SU-DHL-6 (cell line): Measurements from ENCODE around the gene APC2.

ENCODE experiments used
- H2AFZ ChIP-seq: fragments of 200-600 bp; sonication (generic); 2 replicates; pipeline ENCODE4 v1.6.1; 2014; ENCODE audit warnings: low read depth, mild to moderate bottlenecking, moderate library complexity, mixed read lengths, antibody characterized with exemption, low read length; ENCODE audit not compliant: severe bottlenecking
- H3F3A ChIP-seq: fragments of 200-600 bp; shearing (Covaris generic); 2 replicates; pipeline ENCODE4 v1.6.0; 2016; ENCODE audit warnings: antibody characterized with exemption, mild to moderate bottlenecking; ENCODE audit not compliant: insufficient read depth
- H3K27ac ChIP-seq: fragments of 200-600 bp; sonication (generic); 2 replicates; pipeline ENCODE4 v1.5.1; 2016; ENCODE audit warnings: low read depth, mild to moderate bottlenecking, low read length, moderate library complexity, mixed read lengths
- H3K27me3 ChIP-seq: fragments of 200-600 bp; sonication (generic), shearing (Covaris generic); 2 replicates; pipeline ENCODE4 v1.6.0; 2014; ENCODE audit warnings: mild to moderate bottlenecking, low read length
- H3K36me3 ChIP-seq: fragments of 200-600 bp; sonication (generic); 2 replicates; pipeline ENCODE4 v1.6.1; 2014; ENCODE audit warnings: mild to moderate bottlenecking, low read length, mixed read lengths
- H3K4me2 ChIP-seq: fragments of 300-600, 200-600 bp; shearing (Covaris generic), sonication (generic); 2 replicates; pipeline ENCODE4 v1.6.0; 2014; ENCODE audit warnings: low read length, low read depth, mild to moderate bottlenecking; ENCODE audit not compliant: poor library complexity, severe bottlenecking
- H3K4me3 ChIP-seq: fragments of 200-600 bp; sonication (generic); 2 replicates; pipeline ENCODE4 v1.5.1; 2014; ENCODE audit warnings: antibody characterized with exemption, low read length, mild to moderate bottlenecking, mixed read lengths; ENCODE audit not compliant: insufficient read depth, poor library complexity, severe bottlenecking
- H3K79me2 ChIP-seq: fragments of 200-600 bp; sonication (generic); 2 replicates; pipeline ENCODE4 v1.6.1; 2014; ENCODE audit warnings: mild to moderate bottlenecking, low read length, moderate library complexity; ENCODE audit not compliant: insufficient read depth
- H3K9ac ChIP-seq: fragments of 200-600 bp; sonication (generic); 2 replicates; pipeline ENCODE4 v1.7.0; 2014; ENCODE audit warnings: mild to moderate bottlenecking, low read length
- H3K9me2 ChIP-seq: fragments of 200-600 bp; sonication (generic); replicated peaks from 2 replicates; pipeline ENCODE4 v1.6.1; 2014; ENCODE audit warnings: low read length; ENCODE audit not compliant: insufficient read depth
- H3K9me3 ChIP-seq: fragments of 200-600 bp; sonication (generic); 2 replicates; pipeline ENCODE4 v1.6.1; 2014; ENCODE audit warnings: low read length, mixed read lengths; ENCODE audit not compliant: insufficient read depth
- H4K20me1 ChIP-seq: fragments of 200-600 bp; sonication (generic); 2 replicates; pipeline ENCODE4 v1.6.1; 2014; ENCODE audit warnings: low read depth, mild to moderate bottlenecking, antibody characterized with exemption, low read length, moderate library complexity, mixed read lengths
- EZH2phosphoT487 ChIP-seq: fragments of 200-600 bp; sonication (generic), shearing (Covaris generic); conservative IDR thresholded peaks from 2 replicates; pipeline ENCODE4 v1.6.1; 2018; ENCODE audit warnings: mild to moderate bottlenecking, antibody characterized with exemption, low read length, moderate library complexity, mixed read lengths
- TF ChIP-seq, protein P1 (sequence below): fragments of 200-600 bp; sonication (generic); IDR thresholded peaks from one replicate; pipeline ENCODE4 v1.5.1; 2017; ENCODE audit warnings: antibody characterized with exemption, mild to moderate bottlenecking, low read length, moderate library complexity; ENCODE audit not compliant: insufficient read depth, poor library complexity, severe bottlenecking

Gene APC2, protein sequence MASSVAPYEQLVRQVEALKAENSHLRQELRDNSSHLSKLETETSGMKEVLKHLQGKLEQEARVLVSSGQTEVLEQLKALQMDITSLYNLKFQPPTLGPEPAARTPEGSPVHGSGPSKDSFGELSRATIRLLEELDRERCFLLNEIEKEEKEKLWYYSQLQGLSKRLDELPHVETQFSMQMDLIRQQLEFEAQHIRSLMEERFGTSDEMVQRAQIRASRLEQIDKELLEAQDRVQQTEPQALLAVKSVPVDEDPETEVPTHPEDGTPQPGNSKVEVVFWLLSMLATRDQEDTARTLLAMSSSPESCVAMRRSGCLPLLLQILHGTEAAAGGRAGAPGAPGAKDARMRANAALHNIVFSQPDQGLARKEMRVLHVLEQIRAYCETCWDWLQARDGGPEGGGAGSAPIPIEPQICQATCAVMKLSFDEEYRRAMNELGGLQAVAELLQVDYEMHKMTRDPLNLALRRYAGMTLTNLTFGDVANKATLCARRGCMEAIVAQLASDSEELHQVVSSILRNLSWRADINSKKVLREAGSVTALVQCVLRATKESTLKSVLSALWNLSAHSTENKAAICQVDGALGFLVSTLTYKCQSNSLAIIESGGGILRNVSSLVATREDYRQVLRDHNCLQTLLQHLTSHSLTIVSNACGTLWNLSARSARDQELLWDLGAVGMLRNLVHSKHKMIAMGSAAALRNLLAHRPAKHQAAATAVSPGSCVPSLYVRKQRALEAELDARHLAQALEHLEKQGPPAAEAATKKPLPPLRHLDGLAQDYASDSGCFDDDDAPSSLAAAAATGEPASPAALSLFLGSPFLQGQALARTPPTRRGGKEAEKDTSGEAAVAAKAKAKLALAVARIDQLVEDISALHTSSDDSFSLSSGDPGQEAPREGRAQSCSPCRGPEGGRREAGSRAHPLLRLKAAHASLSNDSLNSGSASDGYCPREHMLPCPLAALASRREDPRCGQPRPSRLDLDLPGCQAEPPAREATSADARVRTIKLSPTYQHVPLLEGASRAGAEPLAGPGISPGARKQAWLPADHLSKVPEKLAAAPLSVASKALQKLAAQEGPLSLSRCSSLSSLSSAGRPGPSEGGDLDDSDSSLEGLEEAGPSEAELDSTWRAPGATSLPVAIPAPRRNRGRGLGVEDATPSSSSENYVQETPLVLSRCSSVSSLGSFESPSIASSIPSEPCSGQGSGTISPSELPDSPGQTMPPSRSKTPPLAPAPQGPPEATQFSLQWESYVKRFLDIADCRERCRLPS (N-terminal part only)

DNA sequence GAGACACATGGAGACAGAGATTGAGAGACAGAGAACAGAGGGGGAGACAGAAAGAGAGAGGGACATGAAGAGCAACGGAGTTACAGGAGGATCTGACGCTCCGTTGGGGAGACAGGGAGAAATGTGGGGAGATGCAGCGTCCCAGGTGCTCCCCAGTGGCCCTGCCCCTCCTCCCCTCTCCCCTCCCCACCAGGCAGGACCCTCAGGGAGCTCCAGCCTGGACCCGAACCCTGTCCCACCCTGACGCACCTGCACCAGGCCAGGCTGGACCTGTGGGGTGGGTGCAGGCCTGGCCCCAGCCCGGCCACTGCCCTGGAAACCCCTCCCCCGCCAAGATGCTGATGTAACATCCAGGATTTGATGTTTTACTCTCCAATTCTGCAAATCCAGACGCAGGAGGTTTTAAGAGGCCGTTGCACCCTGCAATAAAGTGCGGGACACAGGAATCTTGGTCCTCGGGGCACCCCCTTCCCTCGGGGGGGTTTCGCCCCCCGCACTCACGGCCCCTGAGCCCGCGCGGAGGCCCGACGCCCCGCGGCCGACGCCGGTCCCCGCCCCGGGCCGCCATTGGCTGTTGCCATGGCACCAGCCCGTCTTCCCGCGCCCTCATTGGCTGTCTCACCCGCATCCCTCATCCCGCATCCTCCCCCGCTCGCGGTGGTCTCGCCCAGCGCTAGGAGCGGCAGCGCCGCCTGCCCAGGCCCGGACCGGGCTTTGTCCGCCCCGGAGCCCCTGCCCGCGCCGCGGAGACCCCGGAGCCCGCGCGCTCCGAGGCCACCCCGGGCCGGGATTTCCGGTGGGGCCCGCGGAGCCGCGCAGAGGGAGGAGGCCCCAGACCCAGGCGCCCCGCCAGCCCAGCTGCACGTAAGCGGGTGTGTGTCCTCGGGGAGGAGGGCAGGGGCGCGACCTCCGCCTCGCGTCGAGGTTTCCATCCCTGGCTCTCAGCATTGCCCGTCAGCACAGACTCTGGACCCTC, at the start of gene APC2:
TSS of gene APC2 (plus strand) at position 655 of the 976 bp plus-strand sequence. CDS start 2,881 bp downstream, outside the sequence.
- TF ChIP-seq, protein P1, sequence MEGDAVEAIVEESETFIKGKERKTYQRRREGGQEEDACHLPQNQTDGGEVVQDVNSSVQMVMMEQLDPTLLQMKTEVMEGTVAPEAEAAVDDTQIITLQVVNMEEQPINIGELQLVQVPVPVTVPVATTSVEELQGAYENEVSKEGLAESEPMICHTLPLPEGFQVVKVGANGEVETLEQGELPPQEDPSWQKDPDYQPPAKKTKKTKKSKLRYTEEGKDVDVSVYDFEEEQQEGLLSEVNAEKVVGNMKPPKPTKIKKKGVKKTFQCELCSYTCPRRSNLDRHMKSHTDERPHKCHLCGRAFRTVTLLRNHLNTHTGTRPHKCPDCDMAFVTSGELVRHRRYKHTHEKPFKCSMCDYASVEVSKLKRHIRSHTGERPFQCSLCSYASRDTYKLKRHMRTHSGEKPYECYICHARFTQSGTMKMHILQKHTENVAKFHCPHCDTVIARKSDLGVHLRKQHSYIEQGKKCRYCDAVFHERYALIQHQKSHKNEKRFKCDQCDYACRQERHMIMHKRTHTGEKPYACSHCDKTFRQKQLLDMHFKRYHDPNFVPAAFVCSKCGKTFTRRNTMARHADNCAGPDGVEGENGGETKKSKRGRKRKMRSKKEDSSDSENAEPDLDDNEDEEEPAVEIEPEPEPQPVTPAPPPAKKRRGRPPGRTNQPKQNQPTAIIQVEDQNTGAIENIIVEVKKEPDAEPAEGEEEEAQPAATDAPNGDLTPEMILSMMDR, result no peak
- TF ChIP-seq EZH2phosphoT487, result no peak
- H4K20me1 ChIP-seq, result no peaks in the 10 kb centered on the region
- no peaks in the 10 kb centered on the region for H3K9me3 ChIP-seq
- H3F3A ChIP-seq, result no peaks in the 10 kb centered on the region
- no peak within 1 kb of the TSS for H2AFZ ChIP-seq
- no peak within 1 kb of the TSS for H3K9ac ChIP-seq
- H3K79me2 ChIP-seq, result no peaks in the 10 kb centered on the region
- peak within 1 kb of the TSS; percentile 40 for H3K4me2 ChIP-seq
- H3K27me3 ChIP-seq, result no peaks in the 10 kb centered on the region
- no peaks in the 10 kb centered on the region for H3K36me3 ChIP-seq
- H3K27ac ChIP-seq, result no peak within 1 kb of the TSS
- no peak within 1 kb of the TSS for H3K4me3 ChIP-seq
- no peaks in the 10 kb centered on the region for H3K9me2 ChIP-seq

DNA sequence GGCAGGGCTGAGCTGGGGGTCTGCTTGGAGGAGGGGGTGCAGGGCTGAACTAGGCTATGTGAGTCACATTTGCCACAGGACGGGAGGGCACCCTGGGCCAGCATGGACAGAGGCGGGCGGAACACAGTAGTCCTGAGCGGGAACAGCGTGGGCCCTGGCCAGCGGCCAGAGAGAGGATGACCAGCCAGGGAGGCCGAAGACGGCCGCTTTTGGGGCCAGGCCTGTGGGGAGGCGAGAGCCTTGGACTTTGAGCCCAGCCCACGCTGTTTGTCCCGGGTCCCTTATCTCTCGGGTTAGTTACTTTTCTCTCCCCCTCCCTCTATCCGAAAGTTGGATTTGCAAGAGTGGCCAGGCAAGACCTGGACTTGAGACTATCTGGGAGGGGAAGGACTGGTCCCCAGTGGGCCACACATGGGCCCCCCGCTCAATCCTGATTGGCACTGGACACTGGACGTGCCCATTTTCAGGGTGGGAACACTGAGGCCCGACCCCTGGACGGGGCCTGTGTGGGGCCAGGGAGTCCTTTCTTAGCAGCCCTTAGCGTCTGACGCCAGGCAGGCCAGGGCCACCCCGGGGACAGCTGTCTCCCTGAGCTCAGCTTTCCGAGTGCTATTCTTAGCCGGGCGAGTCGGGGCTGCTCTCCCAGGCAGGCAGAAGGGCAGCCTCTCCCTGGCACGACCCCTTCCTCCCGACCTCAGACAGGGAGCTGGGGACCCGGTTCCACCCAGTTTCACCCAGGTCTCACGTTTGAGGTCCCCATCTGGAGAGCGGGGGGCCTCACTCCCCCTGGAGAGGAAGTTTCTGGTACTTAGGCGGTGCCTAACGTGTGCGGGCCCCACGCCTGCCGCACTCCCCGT, 49.4 kb upstream of the APC2 start:
- Histone ChIP-seq H2AFZ (peak overlapping the region; percentile 94), H3K27me3 (no peaks in the 10 kb centered on the region), H3K9me3 (no peaks in the 10 kb centered on the region), H3K4me2 (peak overlapping the region; percentile 77), H3K4me3 (peak overlapping the region; percentile 71), H3F3A (0 out of 2 replicates have a peak, but pooled peaks cover 4% of the 10 kb centered on the region), H3K36me3 (no peaks in the 10 kb centered on the region), H3K79me2 (peaks cover 15% of the 10 kb centered on the region), H3K9ac (peak overlapping the region; percentile 92), H3K27ac (peak overlapping the region; percentile 21), H3K9me2 (no peaks in the 10 kb centered on the region), H4K20me1 (no peaks in the 10 kb centered on the region)
- TF ChIP-seq, protein P1, result no peak
- no peak for TF ChIP-seq EZH2phosphoT487
